Caco-2 (cell line): ENCODE data around the gene R3HDML. TPM values are rescaled to one million over a fixed set of nuclear protein-coding genes. Genes with fewer than 3 reads are reported as not detected.

Experiments
- BruUV-seq: library from RNA; stranded (reverse); fragments of 400-500 nt; replicated peaks from 2 replicates; lab custom pipeline; 2021; lab: Mats Ljungman, UMichigan
- CTCF ChIA-PET: fragments of 300-600 bp; sonication (Branson Sonifier 250); formaldehyde crosslinking; loops from one replicate; lab custom pipeline; 2022; ENCODE audit warnings: antibody characterized with exemption; lab: Charles Lee
- POLR2A ChIA-PET: fragments of 300-600 bp; sonication (Branson Sonifier 250); formaldehyde crosslinking; loops from one replicate; lab custom pipeline; 2022; ENCODE audit warnings: antibody characterized with exemption; lab: Charles Lee
- DNase-seq, 2 experiments: peaks; one replicate each; pipeline versions ENCODE4 v3.0.0 to v3.0.0-alpha.2; 2020 to 2022
- H3K27me3 ChIP-seq: replicated peaks from 2 replicates; pipeline ENCODE4 v1.6.0; 2011; ENCODE audit warnings: low read length; ENCODE audit not compliant: control insufficient read depth, insufficient read depth
- H3K36me3 ChIP-seq: 2 replicates; pipeline ENCODE4 v1.5.1; 2011; ENCODE audit warnings: low read length; ENCODE audit not compliant: control insufficient read depth, insufficient read depth
- H3K4me1 ChIP-seq: fragments of 250-450 bp; sonication (Bioruptor Pico); 2 replicates; pipeline ENCODE4 v1.5.1; 2020; ENCODE audit warnings: mild to moderate bottlenecking
- H3K4me3 ChIP-seq: 2 replicates; pipeline ENCODE4 v1.5.1; 2011; ENCODE audit warnings: low read depth, mild to moderate bottlenecking, control low read depth, low read length
- H3K9me3 ChIP-seq: fragments of 250-450 bp; sonication (Bioruptor Pico); 2 replicates; pipeline ENCODE4 v1.5.1; 2020; ENCODE audit warnings: mild to moderate bottlenecking, moderate library complexity
- H3K27ac Mint-ChIP-seq: one replicate; pipeline ENCODE4 v1.8.0; 2022; ENCODE audit warnings: mixed read lengths; ENCODE audit not compliant: unreplicated experiment
- H3K27me3 Mint-ChIP-seq: one replicate; pipeline ENCODE4 v1.8.0; 2022; ENCODE audit warnings: mixed read lengths; ENCODE audit not compliant: insufficient read depth, unreplicated experiment
- H3K36me3 Mint-ChIP-seq: one replicate; pipeline ENCODE4 v1.8.0; 2022; ENCODE audit warnings: mild to moderate bottlenecking, mixed read lengths; ENCODE audit not compliant: insufficient read depth, unreplicated experiment
- H3K4me1 Mint-ChIP-seq: one replicate; pipeline ENCODE4 v1.8.0; 2022; ENCODE audit warnings: low read depth, mixed read lengths; ENCODE audit not compliant: unreplicated experiment
- H3K4me3 Mint-ChIP-seq: one replicate; pipeline ENCODE4 v1.8.0; 2022; ENCODE audit warnings: mild to moderate bottlenecking, moderate library complexity, mixed read lengths; ENCODE audit not compliant: unreplicated experiment
- H3K9me3 Mint-ChIP-seq: one replicate; pipeline ENCODE4 v1.8.0; 2022; ENCODE audit warnings: mixed read lengths; ENCODE audit not compliant: unreplicated experiment
- intact Hi-C: fragments of 100-400 bp; cut with micrococcal nuclease; formaldehyde crosslinking; loops from one replicate; pipeline ENCODE4 v1.10.0; 2022; ENCODE audit not compliant: unreplicated experiment
- total RNA-seq: library from RNA; stranded (reverse); gene quantifications from 2 replicates; pipeline ENCODE4 v1.2.3, GENCODE V29; 2022
- TF ChIP-seq, protein P1 (sequence below), 2 experiments: fragments of 200-600 bp in 1 of 2; IDR thresholded peaks; 1 replicate in 1 of 2; 2 replicates in 1 of 2; pipeline versions ENCODE4 v1.5.1 to v1.8.0; 2011 to 2022; ENCODE audit warnings: antibody characterized with exemption in 1 of 2, control low read depth in 1 of 2, inconsistent platforms in 1 of 2, low read depth in 1 of 2, low read length in 1 of 2, mild to moderate bottlenecking in 1 of 2, moderate library complexity in 1 of 2; ENCODE audit not compliant: insufficient read depth in 1 of 2, severe bottlenecking in 1 of 2, unreplicated experiment in 1 of 2

Gene R3HDML
- total RNA-seq, 1 experiment from 2014 or later = not detected

DNA sequence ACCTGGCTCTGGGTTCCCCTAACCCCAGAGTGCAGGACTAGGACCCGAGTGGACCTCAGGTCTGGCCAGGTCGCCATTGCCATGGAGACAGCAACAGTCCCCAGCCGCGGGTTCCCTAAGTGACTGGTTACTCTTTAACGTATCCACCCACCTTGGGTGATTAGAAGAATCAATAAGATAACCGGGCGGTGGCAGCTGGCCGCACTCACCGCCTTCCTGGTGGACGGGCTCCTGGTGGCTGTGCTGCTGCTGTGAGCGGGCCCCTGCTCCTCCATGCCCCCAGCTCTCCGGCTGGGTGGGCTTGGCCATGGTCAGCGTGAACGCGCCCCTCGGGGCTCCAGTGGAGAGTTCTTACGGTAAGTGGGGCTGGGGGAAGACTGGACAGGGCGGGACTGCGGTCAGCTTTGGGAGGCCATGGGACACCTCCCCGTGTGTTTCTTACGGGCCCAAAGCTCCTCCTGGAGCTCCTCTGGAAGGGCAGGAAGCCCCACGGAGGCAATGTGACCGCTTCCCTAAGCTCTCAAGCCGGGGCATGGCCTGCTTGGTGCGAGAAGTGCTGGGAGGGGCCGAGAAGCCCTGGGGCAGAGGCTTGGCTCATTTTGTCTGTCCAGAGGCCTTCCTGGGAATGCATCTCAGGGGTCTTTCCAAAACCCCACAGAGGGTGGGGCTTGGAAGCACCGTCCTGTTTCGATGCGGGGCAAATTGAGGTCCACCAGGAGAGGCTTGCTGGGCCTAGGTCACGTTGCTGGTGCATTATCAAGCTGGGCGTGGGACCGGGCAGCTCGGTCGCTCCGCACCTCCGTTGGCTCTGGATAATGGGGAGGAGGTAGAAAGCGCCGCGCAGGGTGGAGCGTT, 18.9 kb downstream of the R3HDML start, which contains the start of gene HNF4A:
HNF4A (plus strand) TSS at position 202 of the 855 bp plus-strand sequence; CDS start at position 308, 106 bp downstream.
- Mint-ChIP-seq H3K4me1 (peaks cover 41% of the 10 kb centered on the region), H3K27ac (peak within 1 kb of the TSS; percentile 98), H3K9me3 (no peaks in the 10 kb centered on the region), H3K27me3 (no peaks in the 10 kb centered on the region), H3K4me3 (peak within 1 kb of the TSS; percentile 93), H3K36me3 (peaks cover 37% of the 10 kb centered on the region)
- CTCF ChIA-PET = interaction anchor here (0.6 to 2.2 kb wide), 9 partner anchors 13 to 138 kb away, joined by 3 to 16 read pairs (median 4); partner anchors contain the start of gene FITM2
- peaks cover 4% of the 10 kb centered on the region; the same call in 1 of the 2 replicates for H3K36me3 ChIP-seq
- TF ChIP-seq, protein P1, sequence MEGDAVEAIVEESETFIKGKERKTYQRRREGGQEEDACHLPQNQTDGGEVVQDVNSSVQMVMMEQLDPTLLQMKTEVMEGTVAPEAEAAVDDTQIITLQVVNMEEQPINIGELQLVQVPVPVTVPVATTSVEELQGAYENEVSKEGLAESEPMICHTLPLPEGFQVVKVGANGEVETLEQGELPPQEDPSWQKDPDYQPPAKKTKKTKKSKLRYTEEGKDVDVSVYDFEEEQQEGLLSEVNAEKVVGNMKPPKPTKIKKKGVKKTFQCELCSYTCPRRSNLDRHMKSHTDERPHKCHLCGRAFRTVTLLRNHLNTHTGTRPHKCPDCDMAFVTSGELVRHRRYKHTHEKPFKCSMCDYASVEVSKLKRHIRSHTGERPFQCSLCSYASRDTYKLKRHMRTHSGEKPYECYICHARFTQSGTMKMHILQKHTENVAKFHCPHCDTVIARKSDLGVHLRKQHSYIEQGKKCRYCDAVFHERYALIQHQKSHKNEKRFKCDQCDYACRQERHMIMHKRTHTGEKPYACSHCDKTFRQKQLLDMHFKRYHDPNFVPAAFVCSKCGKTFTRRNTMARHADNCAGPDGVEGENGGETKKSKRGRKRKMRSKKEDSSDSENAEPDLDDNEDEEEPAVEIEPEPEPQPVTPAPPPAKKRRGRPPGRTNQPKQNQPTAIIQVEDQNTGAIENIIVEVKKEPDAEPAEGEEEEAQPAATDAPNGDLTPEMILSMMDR (IDR thresholded peaks at IDR 0.05; ENCODE audit: insufficient read depth in 1 of 2, low read depth in 1 of 2, low read length in 1 of 2, severe bottlenecking in 1 of 2, unreplicated experiment in 1 of 2) = no peak
- no peaks in the 10 kb centered on the region for H3K9me3 ChIP-seq
- peaks cover 48% of the 10 kb centered on the region for H3K4me1 ChIP-seq
- POLR2A ChIA-PET = interaction anchor here (0.6 to 1.3 kb wide), 11 partner anchors 8 to 131 kb away, joined by 3 to 7 read pairs (median 4); partner anchors contain the start of gene FITM2
- no TSS peak for BruUV-seq
- H3K27me3 ChIP-seq = no peaks in the 10 kb centered on the region
- DNase-seq = peak; percentile 96 to 97
- peak within 1 kb of the TSS; percentile 77 for H3K4me3 ChIP-seq
- intact Hi-C loops = loop anchor here (1.0 to 2.0 kb wide), 6 partner anchors 15 to 167 kb away; partner anchors contain the start of genes FITM2 and SERINC3

DNA sequence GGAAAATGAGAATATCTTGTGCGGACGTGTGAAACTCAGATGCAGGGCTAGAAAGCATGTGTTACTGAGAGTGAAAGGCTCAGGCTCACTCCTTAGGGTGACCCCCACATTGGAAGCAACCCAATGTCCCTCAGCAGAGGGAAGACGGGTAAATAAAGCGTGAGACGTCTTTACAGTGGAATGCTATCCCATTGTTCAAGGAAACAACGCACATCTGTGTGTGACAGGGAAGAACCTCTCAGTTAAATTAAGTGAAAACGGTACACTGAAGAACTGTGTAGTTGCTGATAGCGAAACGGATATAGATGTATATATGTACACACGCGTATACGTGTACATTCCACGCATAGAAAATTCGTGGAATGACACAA, 19.5 kb downstream of the R3HDML start:
- H3K36me3 ChIP-seq = peaks cover 4% of the 10 kb centered on the region; the same call in 1 of the 2 replicates
- BruUV-seq = TSS peak; percentile 32
- peak overlapping the region; percentile 93 for H3K4me3 Mint-ChIP-seq
- peak overlapping the region; percentile 98 for H3K27ac Mint-ChIP-seq
- CTCF ChIA-PET = interaction anchor here (1.0 to 2.2 kb wide), 6 partner anchors 13 to 138 kb away, joined by 3 to 16 read pairs (median 4); partner anchors contain the start of gene FITM2
- TF ChIP-seq, protein P1 (IDR thresholded peaks at IDR 0.05; ENCODE audit: insufficient read depth in 1 of 2, low read depth in 1 of 2, low read length in 1 of 2, severe bottlenecking in 1 of 2, unreplicated experiment in 1 of 2) = no peak
- peaks cover 41% of the 10 kb centered on the region for H3K4me1 Mint-ChIP-seq
- POLR2A ChIA-PET = interaction anchor here (0.8 to 1.3 kb wide), 5 partner anchors 9 to 55 kb away, joined by 3 to 5 read pairs (median 4); partner anchors contain the start of gene FITM2
- no peaks in the 10 kb centered on the region for H3K27me3 ChIP-seq
- intact Hi-C loops = loop anchor here (2.0 kb wide), 1 partner anchor 46 kb away; the partner anchor contains the start of gene FITM2
- peak overlapping the region; percentile 77 for H3K4me3 ChIP-seq
- H3K27me3 Mint-ChIP-seq = no peaks in the 10 kb centered on the region
- DNase-seq = no peak
- peaks cover 47% of the 10 kb centered on the region for H3K4me1 ChIP-seq
- H3K9me3 ChIP-seq = no peaks in the 10 kb centered on the region
- no peaks in the 10 kb centered on the region for H3K9me3 Mint-ChIP-seq
- H3K36me3 Mint-ChIP-seq = peaks cover 37% of the 10 kb centered on the region

DNA sequence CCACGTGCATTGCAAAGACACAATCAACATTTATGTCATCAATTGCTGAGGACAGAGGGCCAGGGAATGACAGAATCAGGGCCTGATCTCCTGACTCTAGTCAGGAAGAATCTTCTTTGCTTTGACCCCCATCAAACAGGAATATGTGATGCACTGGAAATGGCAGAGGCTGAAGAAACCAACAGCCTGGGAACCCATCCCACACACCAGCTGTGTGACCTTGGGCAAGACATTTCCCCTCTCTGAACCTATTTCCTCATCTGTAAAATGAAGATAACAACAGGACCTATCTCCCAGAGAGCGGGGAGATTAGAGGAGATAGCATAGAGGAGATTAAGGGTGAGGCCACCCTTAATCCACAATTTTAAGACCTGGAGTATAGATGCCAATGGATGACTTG, 20.2 kb downstream of the R3HDML start:
- TF ChIP-seq, protein P1 (IDR thresholded peaks at IDR 0.05; ENCODE audit: insufficient read depth in 1 of 2, low read depth in 1 of 2, low read length in 1 of 2, severe bottlenecking in 1 of 2, unreplicated experiment in 1 of 2) = no peak
- peaks cover 4% of the 10 kb centered on the region; the same call in 1 of the 2 replicates for H3K36me3 ChIP-seq
- no TSS peak for BruUV-seq
- CTCF ChIA-PET = no interaction called here
- Mint-ChIP-seq H3K9me3 (no peaks in the 10 kb centered on the region), H3K4me1 (peaks cover 42% of the 10 kb centered on the region), H3K27me3 (no peaks in the 10 kb centered on the region), H3K4me3 (peak overlapping the region; percentile 93), H3K36me3 (peaks cover 35% of the 10 kb centered on the region), H3K27ac (peak overlapping the region; percentile 98)
- H3K4me1 ChIP-seq = peaks cover 41% of the 10 kb centered on the region
- intact Hi-C loops = loop anchor here (2.0 kb wide), 1 partner anchor 46 kb away; the partner anchor contains the start of gene FITM2
- POLR2A ChIA-PET = interaction anchor here (0.6 kb wide), 1 partner anchor 42 kb away, joined by 3 read pairs; no protein-coding TSS in a partner anchor
- H3K27me3 ChIP-seq = no peaks in the 10 kb centered on the region
- H3K9me3 ChIP-seq = no peaks in the 10 kb centered on the region
- DNase-seq = no peak
- peak overlapping the region; percentile 77 for H3K4me3 ChIP-seq
